Hepatocyte (in vitro differentiated cells): Measurements from ENCODE around the gene PLCL1.

Source experiments
- EZH2 ChIP-seq: fragments of 200-600 bp; sonication (generic); IDR thresholded peaks from 2 replicates; pipeline ENCODE4 v1.6.1; 2016; ENCODE audit warnings: antibody characterized with exemption, mild to moderate bottlenecking, borderline replicate concordance
- TF ChIP-seq, protein P1 (sequence below): fragments of 200-600 bp; sonication (generic); IDR thresholded peaks from 2 replicates; pipeline ENCODE4 v1.5.1; 2016; ENCODE audit warnings: antibody characterized with exemption, mild to moderate bottlenecking; ENCODE audit not compliant: poor library complexity

DNA sequence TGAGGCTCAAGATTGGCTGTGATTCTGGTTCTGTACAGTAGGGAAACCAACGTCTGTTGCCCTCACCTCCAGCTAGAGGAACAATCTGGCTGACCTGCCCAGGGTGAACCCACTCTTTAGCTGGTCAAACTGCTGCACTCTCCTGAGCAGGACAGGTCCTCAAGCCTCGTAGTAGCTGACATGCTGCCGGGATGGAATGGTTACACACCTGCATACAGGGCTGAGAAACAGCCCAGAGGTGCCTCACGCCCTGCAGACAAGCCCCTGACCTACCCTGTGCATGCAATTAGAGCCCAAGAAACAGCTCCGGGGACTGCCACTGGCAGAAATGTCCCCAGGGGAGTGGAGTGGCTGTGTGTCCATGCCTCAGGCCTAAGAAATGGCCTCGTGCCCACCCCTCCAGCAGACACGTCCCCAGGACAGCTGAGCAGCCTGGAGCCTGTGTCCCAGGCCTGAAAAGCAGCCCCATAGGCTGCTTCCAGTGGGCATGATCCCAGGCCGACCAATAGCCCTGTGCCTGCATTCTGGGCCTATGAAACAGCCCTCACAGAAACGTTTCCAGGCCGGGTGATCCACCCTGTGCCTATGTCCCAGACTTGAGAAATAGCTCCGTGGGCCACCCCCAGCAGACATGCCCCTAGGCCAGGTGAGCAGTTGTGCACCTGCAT is 44.6 kb upstream of the PLCL1 start:
- TF ChIP-seq, protein P1, sequence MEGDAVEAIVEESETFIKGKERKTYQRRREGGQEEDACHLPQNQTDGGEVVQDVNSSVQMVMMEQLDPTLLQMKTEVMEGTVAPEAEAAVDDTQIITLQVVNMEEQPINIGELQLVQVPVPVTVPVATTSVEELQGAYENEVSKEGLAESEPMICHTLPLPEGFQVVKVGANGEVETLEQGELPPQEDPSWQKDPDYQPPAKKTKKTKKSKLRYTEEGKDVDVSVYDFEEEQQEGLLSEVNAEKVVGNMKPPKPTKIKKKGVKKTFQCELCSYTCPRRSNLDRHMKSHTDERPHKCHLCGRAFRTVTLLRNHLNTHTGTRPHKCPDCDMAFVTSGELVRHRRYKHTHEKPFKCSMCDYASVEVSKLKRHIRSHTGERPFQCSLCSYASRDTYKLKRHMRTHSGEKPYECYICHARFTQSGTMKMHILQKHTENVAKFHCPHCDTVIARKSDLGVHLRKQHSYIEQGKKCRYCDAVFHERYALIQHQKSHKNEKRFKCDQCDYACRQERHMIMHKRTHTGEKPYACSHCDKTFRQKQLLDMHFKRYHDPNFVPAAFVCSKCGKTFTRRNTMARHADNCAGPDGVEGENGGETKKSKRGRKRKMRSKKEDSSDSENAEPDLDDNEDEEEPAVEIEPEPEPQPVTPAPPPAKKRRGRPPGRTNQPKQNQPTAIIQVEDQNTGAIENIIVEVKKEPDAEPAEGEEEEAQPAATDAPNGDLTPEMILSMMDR, result no peak
- TF ChIP-seq EZH2, result no peak
